ENCODE measurements around the gene ARHGDIB.

The ARHGDIB gene

GRCh38 chr12:14906114-14906513 is 55.3 kb downstream of the ARHGDIB start:
- no peak overlapping the region for H3K4me3 ChIP-seq (ENCODE audit: low read length)
- no peak overlapping the region for H2AFZ ChIP-seq (ENCODE audit: low read depth, low read length)
- no peaks in the 10 kb centered on the region for H3K36me3 ChIP-seq (ENCODE audit: insufficient read depth, low read length)
- H3K9me3 ChIP-seq (ENCODE audit: low read length), result no peaks in the 10 kb centered on the region
- H3K4me1 ChIP-seq (ENCODE audit: insufficient read depth, low read length), result no peaks in the 10 kb centered on the region
- H3K27me3 ChIP-seq (ENCODE audit: insufficient read depth, low read length), result no peaks in the 10 kb centered on the region

GRCh38 chr12:14905269-14906004 is 56.0 kb downstream of the ARHGDIB start:
- H3K9me3 ChIP-seq (ENCODE audit: low read length), result no peaks in the 10 kb centered on the region
- H3K4me3 ChIP-seq (ENCODE audit: low read length), result no peak overlapping the region
- H3K27me3 ChIP-seq (ENCODE audit: insufficient read depth, low read length), result no peaks in the 10 kb centered on the region
- no peaks in the 10 kb centered on the region for H3K4me1 ChIP-seq (ENCODE audit: insufficient read depth, low read length)
- H2AFZ ChIP-seq (ENCODE audit: low read depth, low read length), result no peak overlapping the region
- no peaks in the 10 kb centered on the region for H3K36me3 ChIP-seq (ENCODE audit: insufficient read depth, low read length)

GRCh38 chr12:14904854-14905253 is 56.5 kb downstream of the ARHGDIB start:
- Histone ChIP-seq H3K9me3 (ENCODE audit: low read length) (no peaks in the 10 kb centered on the region), H3K4me1 (ENCODE audit: insufficient read depth, low read length) (no peaks in the 10 kb centered on the region), H2AFZ (ENCODE audit: low read depth, low read length) (no peak overlapping the region), H3K27me3 (ENCODE audit: insufficient read depth, low read length) (no peaks in the 10 kb centered on the region), H3K36me3 (ENCODE audit: insufficient read depth, low read length) (no peaks in the 10 kb centered on the region), H3K4me3 (ENCODE audit: low read length) (no peak overlapping the region)

GRCh38 chr12:14903386-14904098 is 57.9 kb downstream of the ARHGDIB start:
- Histone ChIP-seq H3K4me1 (ENCODE audit: insufficient read depth, low read length) (no peaks in the 10 kb centered on the region), H2AFZ (ENCODE audit: low read depth, low read length) (no peak overlapping the region), H3K4me3 (ENCODE audit: low read length) (no peak overlapping the region), H3K27me3 (ENCODE audit: insufficient read depth, low read length) (no peaks in the 10 kb centered on the region), H3K9me3 (ENCODE audit: low read length) (no peaks in the 10 kb centered on the region), H3K36me3 (ENCODE audit: insufficient read depth, low read length) (no peaks in the 10 kb centered on the region)

GRCh38 chr12:14902465-14902864 is 58.9 kb downstream of the ARHGDIB start:
- no peaks in the 10 kb centered on the region for H3K36me3 ChIP-seq (ENCODE audit: insufficient read depth, low read length)
- H3K4me3 ChIP-seq (ENCODE audit: low read length), result no peak overlapping the region
- H3K9me3 ChIP-seq (ENCODE audit: low read length), result no peaks in the 10 kb centered on the region
- no peak overlapping the region for H2AFZ ChIP-seq (ENCODE audit: low read depth, low read length)
- no peaks in the 10 kb centered on the region for H3K27me3 ChIP-seq (ENCODE audit: insufficient read depth, low read length)
- no peaks in the 10 kb centered on the region for H3K4me1 ChIP-seq (ENCODE audit: insufficient read depth, low read length)

GRCh38 chr12:14901228-14901562 is 60.2 kb downstream of the ARHGDIB start:
- H3K4me1 ChIP-seq (ENCODE audit: insufficient read depth, low read length), result no peaks in the 10 kb centered on the region
- H3K27me3 ChIP-seq (ENCODE audit: insufficient read depth, low read length), result no peaks in the 10 kb centered on the region
- no peaks in the 10 kb centered on the region for H3K36me3 ChIP-seq (ENCODE audit: insufficient read depth, low read length)
- H2AFZ ChIP-seq (ENCODE audit: low read depth, low read length), result no peak overlapping the region
- no peaks in the 10 kb centered on the region for H3K9me3 ChIP-seq (ENCODE audit: low read length)
- no peak overlapping the region for H3K4me3 ChIP-seq (ENCODE audit: low read length)

- no peaks in the 10 kb centered on the region for H3K36me3 ChIP-seq (ENCODE audit: insufficient read depth, low read length)
- no peaks in the 10 kb centered on the region for H3K4me1 ChIP-seq (ENCODE audit: insufficient read depth, low read length)
- no peak overlapping the region for H2AFZ ChIP-seq (ENCODE audit: low read depth, low read length)
- H3K27me3 ChIP-seq (ENCODE audit: insufficient read depth, low read length), result no peaks in the 10 kb centered on the region
- no peaks in the 10 kb centered on the region for H3K9me3 ChIP-seq (ENCODE audit: low read length)
- no peak overlapping the region for H3K4me3 ChIP-seq (ENCODE audit: low read length)
Measured at GRCh38 chr12:14900521-14901227, 60.7 kb downstream of the ARHGDIB start.

GRCh38 chr12:14896521-14897169 is 64.8 kb downstream of the ARHGDIB start:
- H3K4me1 ChIP-seq (ENCODE audit: insufficient read depth, low read length), result no peaks in the 10 kb centered on the region
- H3K27me3 ChIP-seq (ENCODE audit: insufficient read depth, low read length), result no peaks in the 10 kb centered on the region
- H3K4me3 ChIP-seq (ENCODE audit: low read length), result no peak overlapping the region
- H3K9me3 ChIP-seq (ENCODE audit: low read length), result no peaks in the 10 kb centered on the region
- H3K36me3 ChIP-seq (ENCODE audit: insufficient read depth, low read length), result no peaks in the 10 kb centered on the region
- no peak overlapping the region for H2AFZ ChIP-seq (ENCODE audit: low read depth, low read length)

- H3K4me3 ChIP-seq (ENCODE audit: low read length), result no peak overlapping the region
- no peaks in the 10 kb centered on the region for H3K36me3 ChIP-seq (ENCODE audit: insufficient read depth, low read length)
- no peak overlapping the region for H2AFZ ChIP-seq (ENCODE audit: low read depth, low read length)
- no peaks in the 10 kb centered on the region for H3K27me3 ChIP-seq (ENCODE audit: insufficient read depth, low read length)
- peaks cover 3% of the 10 kb centered on the region for H3K4me1 ChIP-seq (ENCODE audit: insufficient read depth, low read length)
- H3K9me3 ChIP-seq (ENCODE audit: low read length), result no peaks in the 10 kb centered on the region
Measured at GRCh38 chr12:14893506-14894250, 67.7 kb downstream of the ARHGDIB start.

DNA sequence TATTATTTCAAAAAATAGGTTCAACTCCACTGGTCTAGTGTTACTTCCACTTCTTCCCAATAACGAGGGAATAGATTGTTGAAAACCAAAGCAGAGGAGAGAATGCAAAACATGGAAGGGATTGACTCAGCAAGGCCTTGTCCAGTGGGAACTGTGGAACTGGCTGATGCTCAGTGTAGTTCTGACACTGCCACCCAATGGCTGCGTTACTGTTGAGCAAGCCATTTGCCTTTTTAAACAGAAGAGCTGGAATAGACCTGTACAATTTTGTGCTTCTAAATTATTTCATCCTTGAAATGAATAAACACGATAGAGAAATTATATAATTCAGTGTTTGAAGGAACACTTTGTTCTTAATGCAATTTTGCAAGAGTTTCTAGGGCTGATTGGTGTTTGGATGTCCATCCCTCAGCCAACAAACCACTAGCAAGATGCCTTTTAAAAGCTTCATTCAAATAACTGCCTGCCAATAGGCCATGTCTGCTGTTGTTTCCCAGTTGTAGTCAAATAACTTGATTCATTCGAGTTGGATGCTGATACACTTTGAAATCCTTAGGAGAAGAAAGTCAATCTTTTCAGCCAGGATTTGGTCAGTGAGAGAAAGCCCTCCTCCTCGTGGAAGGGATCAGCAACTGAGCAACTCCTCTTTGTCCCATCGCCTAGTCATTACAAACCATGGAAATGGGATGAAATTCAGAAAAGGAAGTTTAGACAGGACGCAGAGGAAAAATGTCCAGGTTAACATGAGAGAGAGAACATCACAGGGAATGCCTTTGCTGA is 68.5 kb downstream of the ARHGDIB start:
- peaks cover 3% of the 10 kb centered on the region for H3K4me1 ChIP-seq (ENCODE audit: insufficient read depth, low read length)
- no peak overlapping the region for H2AFZ ChIP-seq (ENCODE audit: low read depth, low read length)
- no peaks in the 10 kb centered on the region for H3K36me3 ChIP-seq (ENCODE audit: insufficient read depth, low read length)
- H3K4me3 ChIP-seq (ENCODE audit: low read length), result no peak overlapping the region
- H3K27me3 ChIP-seq (ENCODE audit: insufficient read depth, low read length), result no peaks in the 10 kb centered on the region
- H3K9me3 ChIP-seq (ENCODE audit: low read length), result no peaks in the 10 kb centered on the region

All from neuron (in vitro differentiated cells).